Prostate gland (tissue), 2 donors: Measurements from ENCODE around the gene ALDH1A2. TPM values are rescaled to one million over a fixed set of nuclear protein-coding genes. Genes with fewer than 3 reads are reported as not detected.

Experiments used
- DNase-seq: peaks from one replicate; pipeline ENCODE4 v3.0.0-alpha.2; 2019; ENCODE audit warnings: low spot score
- H3K27ac ChIP-seq, 2 donors: fragments of 200-600 bp; sonication (generic); 2 replicates each; pipeline ENCODE4 v1.5.1; 2017 to 2019
- H3K27me3 ChIP-seq: fragments of 200-600 bp; sonication (generic); replicated peaks from 2 replicates; pipeline ENCODE4 v1.5.1; 2019; ENCODE audit not compliant: insufficient read depth
- H3K36me3 ChIP-seq, 2 donors: fragments of 200-600 bp; sonication (generic); 1 replicate in 1 of 2; 2 replicates in 1 of 2; pipeline versions ENCODE4 v1.5.1 to v1.8.1; 2017 to 2019
- H3K4me1 ChIP-seq: fragments of 200-600 bp; sonication (generic); replicated peaks from 2 replicates; pipeline ENCODE4 v1.5.1; 2019
- H3K4me3 ChIP-seq, 2 donors: fragments of 200-600 bp; sonication (generic); 2 replicates each; pipeline ENCODE4 v1.5.1; 2017 to 2019
- H3K9me3 ChIP-seq: fragments of 200-600 bp; sonication (generic); 2 replicates; pipeline ENCODE4 v1.5.1; 2017
- POLR2A ChIP-seq: fragments of 450-650 bp; IDR thresholded peaks from one replicate; pipeline ENCODE4 v1.6.1; 2016; ENCODE audit warnings: antibody characterized with exemption, mild to moderate bottlenecking
- POLR2AphosphoS5 ChIP-seq: sonication (generic); formaldehyde crosslinking; IDR thresholded peaks from one replicate; pipeline ENCODE4 v1.6.1; 2017; ENCODE audit warnings: antibody characterized with exemption
- WGBS: methylation state at CpG from one replicate; pipeline ENCODE4 v1.1.5; 2018; 5-methylcytosine and 5-hydroxymethylcytosine counted together
- intact Hi-C: fragments of 100-400 bp; cut with DNase I; formaldehyde crosslinking; loops from one replicate; pipeline ENCODE4 v1.14.2; 2022
- total RNA-seq, 2 donors: library from RNA; depleted of rRNA; stranded (reverse); fragments of >200 nt; gene quantifications; one replicate each; pipeline ENCODE4 v1.1.0, GENCODE V29; 2016
- TF ChIP-seq, protein P1 (sequence below), 4 experiments: fragments of 200-600 bp in 2 of 4; fragments of 450-650 bp in 2 of 4; sonication (generic) in 2 of 4; IDR thresholded peaks; 1 replicate in 3 of 4; 2 replicates in 1 of 4; pipeline ENCODE4 v1.5.1; 2016 to 2019; ENCODE audit warnings: antibody characterized with exemption in 4 of 4, mild to moderate bottlenecking in 2 of 4, moderate library complexity in 2 of 4

Gene ALDH1A2
- total RNA-seq, 2 donors from 2014 or later = 8.2 to 65.0 TPM

DNA sequence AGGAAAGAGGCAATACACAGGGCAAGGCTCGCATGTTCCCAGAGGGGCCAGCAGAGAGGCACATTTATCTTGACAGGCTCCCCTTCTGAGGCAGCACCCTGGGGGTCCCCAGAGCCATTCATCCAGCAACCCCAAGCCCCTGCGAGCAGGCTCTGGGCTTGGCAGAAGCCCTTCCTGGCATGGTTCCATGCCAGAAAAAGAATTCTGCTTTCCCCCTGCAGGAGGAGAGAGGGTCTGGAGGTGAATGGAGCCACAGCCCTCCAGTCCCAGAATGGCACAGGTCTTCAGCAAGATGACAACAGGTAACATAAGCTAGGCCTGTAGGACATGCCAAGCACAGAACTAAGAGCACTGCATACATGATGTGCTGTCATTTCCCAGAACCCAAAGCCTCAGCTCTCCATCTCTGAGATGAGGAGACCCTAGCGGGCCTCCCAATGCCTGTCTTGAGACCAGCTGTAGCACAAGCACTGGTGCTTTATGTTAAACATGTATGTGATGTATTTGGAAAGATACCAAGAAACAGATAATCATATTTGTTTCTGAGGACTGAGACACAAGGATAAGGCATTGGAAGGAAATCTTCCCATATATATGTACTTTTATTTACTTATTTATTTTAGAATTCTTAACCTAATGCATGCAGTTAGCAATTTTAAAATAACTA is 121.6 kb downstream of the ALDH1A2 start:
- no peak for DNase-seq
- intact Hi-C loops = no loop called here
- H3K4me1 ChIP-seq = no peaks in the 10 kb centered on the region
- no peak overlapping the region for H3K27ac ChIP-seq
- H3K27me3 ChIP-seq = no peaks in the 10 kb centered on the region
- WGBS = 83% methylated on average over 3 of the region's 3 CpGs
- no peak overlapping the region for H3K4me3 ChIP-seq
- TF ChIP-seq POLR2AphosphoS5 = no peak
- TF ChIP-seq POLR2A = no peak
- no peaks in the 10 kb centered on the region for H3K36me3 ChIP-seq
- H3K9me3 ChIP-seq = no peaks in the 10 kb centered on the region

DNA sequence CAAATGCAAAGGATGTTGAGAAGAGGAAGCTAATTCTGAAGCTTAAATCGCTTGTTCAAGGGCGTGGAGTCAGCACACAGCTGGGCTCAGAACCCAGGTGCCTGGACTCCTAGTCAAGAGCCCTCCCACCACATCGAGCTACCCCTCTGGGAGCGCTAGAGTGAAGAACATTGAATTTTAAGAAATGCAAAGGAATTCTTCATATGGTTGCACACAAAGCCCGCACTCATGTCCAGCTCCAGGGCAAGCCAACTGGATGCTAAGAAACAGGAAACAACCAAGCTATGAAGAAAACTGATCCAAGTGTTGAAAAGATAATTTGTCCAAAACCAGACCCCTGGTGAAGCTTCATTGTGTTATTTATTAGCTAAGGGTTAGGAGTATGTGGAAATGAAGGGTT is 122.3 kb downstream of the ALDH1A2 start:
- Histone ChIP-seq H3K9me3 (no peaks in the 10 kb centered on the region), H3K27ac (no peak overlapping the region), H3K36me3 (no peaks in the 10 kb centered on the region), H3K4me1 (no peaks in the 10 kb centered on the region), H3K4me3 (no peak overlapping the region), H3K27me3 (no peaks in the 10 kb centered on the region)
- WGBS = 95% methylated on average over 5 of the region's 5 CpGs
- no peak for TF ChIP-seq POLR2A
- no peak for TF ChIP-seq POLR2AphosphoS5
- TF ChIP-seq, protein P1, sequence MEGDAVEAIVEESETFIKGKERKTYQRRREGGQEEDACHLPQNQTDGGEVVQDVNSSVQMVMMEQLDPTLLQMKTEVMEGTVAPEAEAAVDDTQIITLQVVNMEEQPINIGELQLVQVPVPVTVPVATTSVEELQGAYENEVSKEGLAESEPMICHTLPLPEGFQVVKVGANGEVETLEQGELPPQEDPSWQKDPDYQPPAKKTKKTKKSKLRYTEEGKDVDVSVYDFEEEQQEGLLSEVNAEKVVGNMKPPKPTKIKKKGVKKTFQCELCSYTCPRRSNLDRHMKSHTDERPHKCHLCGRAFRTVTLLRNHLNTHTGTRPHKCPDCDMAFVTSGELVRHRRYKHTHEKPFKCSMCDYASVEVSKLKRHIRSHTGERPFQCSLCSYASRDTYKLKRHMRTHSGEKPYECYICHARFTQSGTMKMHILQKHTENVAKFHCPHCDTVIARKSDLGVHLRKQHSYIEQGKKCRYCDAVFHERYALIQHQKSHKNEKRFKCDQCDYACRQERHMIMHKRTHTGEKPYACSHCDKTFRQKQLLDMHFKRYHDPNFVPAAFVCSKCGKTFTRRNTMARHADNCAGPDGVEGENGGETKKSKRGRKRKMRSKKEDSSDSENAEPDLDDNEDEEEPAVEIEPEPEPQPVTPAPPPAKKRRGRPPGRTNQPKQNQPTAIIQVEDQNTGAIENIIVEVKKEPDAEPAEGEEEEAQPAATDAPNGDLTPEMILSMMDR (IDR thresholded peaks at IDR 0.05) = no peak
- intact Hi-C loops = no loop called here
- DNase-seq = no peak

DNA sequence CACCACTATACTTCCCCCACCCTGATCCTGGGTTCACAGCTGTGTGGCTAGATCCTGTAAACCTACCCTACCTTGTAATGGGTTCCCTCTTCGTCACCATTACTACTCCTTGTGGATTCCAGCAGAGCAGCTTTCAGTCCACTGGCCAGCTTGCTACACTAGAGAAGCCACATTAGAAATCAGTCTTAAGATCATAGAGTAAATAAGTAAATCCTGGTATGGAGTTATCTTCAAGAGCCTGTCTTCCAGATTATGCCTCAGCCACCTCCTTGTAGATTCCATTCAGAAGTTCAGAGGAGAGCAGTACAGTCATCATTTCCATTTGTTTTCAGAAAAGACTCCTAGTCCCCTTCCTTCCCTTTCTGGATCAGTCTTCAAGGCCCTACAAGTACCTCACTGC is 123.7 kb downstream of the ALDH1A2 start:
- TF ChIP-seq, protein P1 (IDR thresholded peaks at IDR 0.05) = no peak
- TF ChIP-seq POLR2AphosphoS5 (no peak), POLR2A (no peak)
- Histone ChIP-seq H3K9me3 (no peaks in the 10 kb centered on the region), H3K4me3 (no peak overlapping the region), H3K36me3 (no peaks in the 10 kb centered on the region), H3K4me1 (no peaks in the 10 kb centered on the region), H3K27ac (no peak overlapping the region), H3K27me3 (no peaks in the 10 kb centered on the region)
- intact Hi-C loops = no loop called here
- no peak for DNase-seq
- 96% methylated on average over 1 of the region's 1 CpG for WGBS

DNA sequence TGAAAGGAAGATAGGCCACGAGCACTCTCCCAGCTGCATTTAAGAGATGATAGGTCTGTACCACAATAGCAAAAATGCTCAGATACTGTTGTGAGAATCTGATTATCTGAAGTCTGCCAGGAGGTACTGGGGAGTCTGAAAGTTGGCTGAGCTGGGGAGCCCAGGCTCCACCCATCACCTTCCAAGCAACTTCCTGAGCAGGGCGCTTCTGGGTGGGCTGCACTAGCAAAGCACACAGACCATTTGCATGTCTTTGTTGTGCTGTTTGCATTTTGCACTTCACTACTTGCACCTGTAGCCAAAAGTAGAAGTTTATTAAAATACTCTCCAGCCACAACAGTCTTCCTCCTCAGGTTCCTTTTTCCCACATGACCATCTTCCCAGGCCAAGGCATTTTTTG is 133.2 kb downstream of the ALDH1A2 start:
- H3K27me3 ChIP-seq = no peaks in the 10 kb centered on the region
- no peak overlapping the region for H3K27ac ChIP-seq
- WGBS = 88% methylated on average over 2 of the region's 2 CpGs
- no peak overlapping the region for H3K4me3 ChIP-seq
- no peaks in the 10 kb centered on the region for H3K36me3 ChIP-seq
- TF ChIP-seq POLR2A (no peak), POLR2AphosphoS5 (no peak)
- TF ChIP-seq, protein P1 (IDR thresholded peaks at IDR 0.05) = no peak
- no peaks in the 10 kb centered on the region for H3K4me1 ChIP-seq
- no peaks in the 10 kb centered on the region for H3K9me3 ChIP-seq
- no peak for DNase-seq
- intact Hi-C loops = no loop called here

DNA sequence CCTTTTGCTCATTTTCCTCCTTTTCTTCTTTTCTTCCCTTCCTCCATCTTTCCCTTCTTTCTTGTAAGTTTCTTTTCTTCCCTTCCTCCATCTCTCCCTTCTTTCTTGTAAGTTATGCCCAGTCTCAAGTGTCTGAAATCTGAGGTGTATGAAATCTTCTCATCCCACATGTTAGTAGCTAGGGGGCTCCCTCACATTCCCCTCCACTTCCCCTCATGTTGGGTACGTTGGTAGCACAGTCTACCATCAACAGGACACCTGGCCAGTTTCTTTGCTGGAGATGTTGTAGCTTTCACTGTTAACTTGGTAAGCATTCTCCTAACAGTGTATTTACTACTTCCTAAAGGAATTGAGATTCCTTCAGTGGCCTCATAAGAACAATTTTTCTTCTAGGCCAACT is 133.9 kb downstream of the ALDH1A2 start:
- no peak for DNase-seq
- Histone ChIP-seq H3K27me3 (no peaks in the 10 kb centered on the region), H3K36me3 (no peaks in the 10 kb centered on the region), H3K9me3 (no peaks in the 10 kb centered on the region), H3K4me3 (no peak overlapping the region), H3K4me1 (no peaks in the 10 kb centered on the region), H3K27ac (no peak overlapping the region)
- WGBS = 69% methylated on average over 1 of the region's 1 CpG
- intact Hi-C loops = no loop called here
- TF ChIP-seq, protein P1 (IDR thresholded peaks at IDR 0.05) = no peak
- no peak for TF ChIP-seq POLR2A
- TF ChIP-seq POLR2AphosphoS5 = no peak
